SK-N-MC (cell line): ENCODE results near the gene KNCN.

ENCODE experiments used
- EZH2 ChIP-seq: fragments of 200-600 bp; sonication (generic); IDR thresholded peaks from one replicate; pipeline ENCODE4 v1.6.1; 2017; ENCODE audit warnings: antibody characterized with exemption
- FOXP2 ChIP-seq: optimal IDR thresholded peaks from 2 replicates; pipeline ENCODE3; 2011; ENCODE audit warnings: mild to moderate bottlenecking, moderate library complexity; ENCODE audit not compliant: insufficient read depth; ENCODE audit errors: extremely low read length, control extremely low read depth
- POLR2AphosphoS5 ChIP-seq: IDR thresholded peaks from 2 replicates; pipeline ENCODE4 v1.6.1; 2012; ENCODE audit warnings: mild to moderate bottlenecking, low read depth, low read length, borderline replicate concordance

GRCh38 chr1:46526013-46526690, 25.3 kb downstream of the KNCN start:
- no peak for TF ChIP-seq POLR2AphosphoS5
- TF ChIP-seq EZH2: no peak
- no peak for TF ChIP-seq FOXP2
